HEK293 (cell line): Measurements from ENCODE around the gene ERG.

Source experiments
- REST ChIP-seq: fragments of 450-650 bp; formaldehyde crosslinking; IDR thresholded peaks from 2 replicates; pipeline ENCODE4 v1.5.1; 2016; ENCODE audit warnings: missing biosample characterization, missing genetic modification characterization
- ZBTB49 ChIP-seq: fragments of 450-650 bp; formaldehyde crosslinking; IDR thresholded peaks from 2 replicates; pipeline ENCODE4 v1.5.1; 2016; ENCODE audit warnings: missing biosample characterization, missing genetic modification characterization, low read depth
- ZNF221 ChIP-seq: fragments of 450-650 bp; formaldehyde crosslinking; IDR thresholded peaks from 2 replicates; pipeline ENCODE4 v1.5.1; 2017; ENCODE audit warnings: missing biosample characterization, missing genetic modification characterization, borderline replicate concordance
- ZNF274 ChIP-seq, 2 experiments: fragments of 200-500 bp in 1 of 2; fragments of 450-650 bp in 1 of 2; sonication (Bioruptor generic) in 1 of 2; formaldehyde crosslinking in 1 of 2; IDR thresholded peaks; 2 replicates each; pipeline versions ENCODE4 v1.5.1 to v1.6.1; 2014 to 2016; ENCODE audit warnings: borderline replicate concordance in 1 of 2, inconsistent platforms in 1 of 2, low read length in 1 of 2, missing biosample characterization in 1 of 2, missing genetic modification characterization in 1 of 2
- ZNF501 ChIP-seq: fragments of 450-650 bp; formaldehyde crosslinking; IDR thresholded peaks from 2 replicates; pipeline ENCODE4 v1.5.1; 2016; ENCODE audit warnings: missing biosample characterization, missing genetic modification characterization

GRCh38 chr21:38429011-38429410 is 69.3 kb downstream of the ERG start:
- no peak for TF ChIP-seq ZNF501
- TF ChIP-seq ZNF221, result no peak
- no peak for TF ChIP-seq REST
- TF ChIP-seq ZNF274 (IDR thresholded peaks at IDR 0.05; ENCODE audit: low read length), result no peak
- no peak for TF ChIP-seq ZNF274 (tag by site-specific recombination; IDR thresholded peaks at IDR 0.05; ENCODE audit: borderline replicate concordance)
- no peak for TF ChIP-seq ZBTB49 (tag by site-specific recombination)
